ENCODE data around the gene PRKRA.

DNA sequence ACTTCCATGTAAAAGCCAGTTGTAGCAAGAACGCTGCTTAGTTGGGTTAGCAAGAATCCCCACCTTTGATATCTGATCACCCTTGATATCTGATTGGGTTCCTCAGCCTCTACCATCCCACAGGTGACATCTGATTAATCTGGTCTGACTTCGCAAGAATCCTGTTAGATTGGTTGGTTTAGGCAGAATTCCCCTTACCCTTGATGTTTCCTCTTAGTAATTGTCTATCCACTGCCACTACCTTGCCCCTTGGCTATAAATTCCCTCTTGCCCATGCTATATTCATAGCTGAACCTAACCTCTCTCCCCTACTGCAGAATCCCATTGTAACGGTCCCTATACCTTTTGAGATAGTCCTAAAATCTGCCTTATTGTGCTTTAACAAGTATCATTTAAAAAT, 33.1 kb downstream of the PRKRA start:
- TF ChIP-seq, protein P1, sequence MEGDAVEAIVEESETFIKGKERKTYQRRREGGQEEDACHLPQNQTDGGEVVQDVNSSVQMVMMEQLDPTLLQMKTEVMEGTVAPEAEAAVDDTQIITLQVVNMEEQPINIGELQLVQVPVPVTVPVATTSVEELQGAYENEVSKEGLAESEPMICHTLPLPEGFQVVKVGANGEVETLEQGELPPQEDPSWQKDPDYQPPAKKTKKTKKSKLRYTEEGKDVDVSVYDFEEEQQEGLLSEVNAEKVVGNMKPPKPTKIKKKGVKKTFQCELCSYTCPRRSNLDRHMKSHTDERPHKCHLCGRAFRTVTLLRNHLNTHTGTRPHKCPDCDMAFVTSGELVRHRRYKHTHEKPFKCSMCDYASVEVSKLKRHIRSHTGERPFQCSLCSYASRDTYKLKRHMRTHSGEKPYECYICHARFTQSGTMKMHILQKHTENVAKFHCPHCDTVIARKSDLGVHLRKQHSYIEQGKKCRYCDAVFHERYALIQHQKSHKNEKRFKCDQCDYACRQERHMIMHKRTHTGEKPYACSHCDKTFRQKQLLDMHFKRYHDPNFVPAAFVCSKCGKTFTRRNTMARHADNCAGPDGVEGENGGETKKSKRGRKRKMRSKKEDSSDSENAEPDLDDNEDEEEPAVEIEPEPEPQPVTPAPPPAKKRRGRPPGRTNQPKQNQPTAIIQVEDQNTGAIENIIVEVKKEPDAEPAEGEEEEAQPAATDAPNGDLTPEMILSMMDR (IDR thresholded peaks at IDR 0.05) = no peak
- TF ChIP-seq POLR2A (IDR thresholded peaks at IDR 0.05) = no peak
